Measurements from ENCODE around the gene IPO8.

DNA sequence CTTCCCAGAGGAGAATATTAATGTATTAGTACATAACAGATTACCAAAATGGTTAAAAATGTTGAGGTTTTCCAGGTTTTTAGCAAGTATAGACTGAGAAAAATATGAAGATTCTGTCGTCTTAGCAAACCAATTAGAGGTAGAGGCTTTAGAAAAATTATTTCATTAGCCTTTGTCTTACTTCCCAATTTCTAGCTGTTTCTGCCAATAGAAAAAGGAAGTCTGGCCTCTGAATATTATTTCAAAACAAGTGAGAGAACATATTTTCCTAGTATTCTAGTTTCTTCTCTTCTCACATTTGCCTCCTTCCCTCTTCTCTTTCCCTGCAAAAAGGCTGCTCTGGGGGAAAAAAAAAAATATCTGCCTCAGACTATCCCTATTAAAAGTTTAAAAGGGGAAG lies 16.4 kb downstream of the IPO8 start:
- TF ChIP-seq, protein P1, sequence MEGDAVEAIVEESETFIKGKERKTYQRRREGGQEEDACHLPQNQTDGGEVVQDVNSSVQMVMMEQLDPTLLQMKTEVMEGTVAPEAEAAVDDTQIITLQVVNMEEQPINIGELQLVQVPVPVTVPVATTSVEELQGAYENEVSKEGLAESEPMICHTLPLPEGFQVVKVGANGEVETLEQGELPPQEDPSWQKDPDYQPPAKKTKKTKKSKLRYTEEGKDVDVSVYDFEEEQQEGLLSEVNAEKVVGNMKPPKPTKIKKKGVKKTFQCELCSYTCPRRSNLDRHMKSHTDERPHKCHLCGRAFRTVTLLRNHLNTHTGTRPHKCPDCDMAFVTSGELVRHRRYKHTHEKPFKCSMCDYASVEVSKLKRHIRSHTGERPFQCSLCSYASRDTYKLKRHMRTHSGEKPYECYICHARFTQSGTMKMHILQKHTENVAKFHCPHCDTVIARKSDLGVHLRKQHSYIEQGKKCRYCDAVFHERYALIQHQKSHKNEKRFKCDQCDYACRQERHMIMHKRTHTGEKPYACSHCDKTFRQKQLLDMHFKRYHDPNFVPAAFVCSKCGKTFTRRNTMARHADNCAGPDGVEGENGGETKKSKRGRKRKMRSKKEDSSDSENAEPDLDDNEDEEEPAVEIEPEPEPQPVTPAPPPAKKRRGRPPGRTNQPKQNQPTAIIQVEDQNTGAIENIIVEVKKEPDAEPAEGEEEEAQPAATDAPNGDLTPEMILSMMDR (IDR thresholded peaks at IDR 0.05) = no peak
- TF ChIP-seq POLR2A (IDR thresholded peaks at IDR 0.05) = no peak

Data from ovary (tissue), 3 donors.